K562 (cell line): ENCODE results near the gene NMRK2. TPM values are rescaled to one million over a fixed set of nuclear protein-coding genes. Genes with fewer than 3 reads are reported as not detected.

Source experiments
- ATAC-seq: fragments of 200-7000 bp; cut with Tn5 transposase; 3 replicates; pipeline ENCODE4 v1.9.1; 2020; ENCODE audit warnings: moderate library complexity
- BruUV-seq: library from RNA; stranded (reverse); fragments of 400-500 nt; replicated peaks from 2 replicates; lab custom pipeline; 2021; lab: Mats Ljungman, UMichigan
- CTCF ChIA-PET: fragments of 300-600 bp; formaldehyde crosslinking; extraction: SDS; loops from one replicate; lab custom pipeline; 2021; ENCODE audit warnings: low intra/inter-chr PET ratio; lab: Yijun Ruan, JAX
- POLR2A ChIA-PET: fragments of 300-600, 350-650 bp; sonication (Branson Sonifier 250); formaldehyde crosslinking; extraction: SDS; loops from one replicate; lab custom pipeline; 2021; ENCODE audit warnings: antibody characterized with exemption, inconsistent platforms; lab: Yijun Ruan, JAX
- DNase-seq, 4 experiments: peaks; one replicate each; pipeline versions ENCODE4 v3.0.0 to v3.0.0-alpha.2; 2011 to 2018; ENCODE audit warnings: low spot score in 3 of 4, mixed read lengths in 3 of 4; ENCODE audit errors: extremely low read depth in 1 of 4
- FAIRE-seq: peaks from 2 replicates; lab custom pipeline; 2011; peaks lifted over from hg19 to GRCh38; lab: Jason Lieb, UNC
- H2AFZ ChIP-seq: 2 replicates; pipeline ENCODE4 v1.6.0; 2011; ENCODE audit warnings: low read depth, low read length, control low read depth, inconsistent platforms
- H3K27ac ChIP-seq: fragments of 200-600 bp; 3 replicates; pipeline ENCODE4 v1.8.0; 2011; ENCODE audit warnings: low read depth, mild to moderate bottlenecking, control low read depth, inconsistent platforms, low read length, moderate library complexity, mixed read lengths; ENCODE audit errors: extremely low read depth
- H3K27me3 ChIP-seq, 2 experiments: fragments of 300-600 bp in 1 of 2; 2 replicates in 1 of 2; 3 replicates in 1 of 2; pipeline versions ENCODE4 v1.6.0 to v1.8.0; 2011; ENCODE audit warnings: inconsistent platforms in 2 of 2, low read length in 2 of 2, mild to moderate bottlenecking in 1 of 2, mixed read lengths in 1 of 2, moderate library complexity in 1 of 2; ENCODE audit not compliant: control insufficient read depth in 2 of 2, insufficient read depth in 2 of 2
- H3K36me3 ChIP-seq: fragments of 300-600 bp; 3 replicates; pipeline ENCODE4 v1.8.0; 2011; ENCODE audit warnings: mild to moderate bottlenecking, low read length, inconsistent platforms; ENCODE audit not compliant: control insufficient read depth, insufficient read depth
- H3K4me1 ChIP-seq, 2 experiments: fragments of 200-600 bp in 1 of 2; replicated peaks in 1 of 2; 2 replicates in 1 of 2; 3 replicates in 1 of 2; pipeline versions ENCODE4 v1.5.1 to v1.8.0; 2011; ENCODE audit warnings: inconsistent platforms in 2 of 2, low read length in 2 of 2, mild to moderate bottlenecking in 1 of 2, mixed read lengths in 1 of 2, moderate library complexity in 1 of 2; ENCODE audit not compliant: control insufficient read depth in 2 of 2, insufficient read depth in 2 of 2
- H3K4me2 ChIP-seq: 2 replicates; pipeline ENCODE4 v1.6.1; 2011; ENCODE audit warnings: low read length, control low read depth, inconsistent platforms, mixed read lengths; ENCODE audit not compliant: insufficient read depth
- H3K4me3 ChIP-seq: fragments of 200-600 bp; sonication (generic), shearing (Covaris generic); 2 replicates; pipeline ENCODE4 v1.5.1; 2016; ENCODE audit warnings: control low read depth, inconsistent platforms
- H3K79me2 ChIP-seq: fragments of 200-600 bp; 3 replicates; pipeline ENCODE4 v1.8.0; 2011; ENCODE audit warnings: low read length, inconsistent platforms; ENCODE audit not compliant: control insufficient read depth, insufficient read depth
- H3K9ac ChIP-seq, 2 experiments: 2 replicates each; pipeline versions ENCODE4 v1.6.0 to v1.6.1; 2011; ENCODE audit warnings: low read depth in 2 of 2, low read length in 2 of 2, control low read depth in 1 of 2, inconsistent platforms in 1 of 2, mild to moderate bottlenecking in 1 of 2, mixed read lengths in 1 of 2; ENCODE audit not compliant: insufficient read depth in 1 of 2
- H3K9me1 ChIP-seq: one replicate; pipeline ENCODE4 v1.6.0; 2011; ENCODE audit warnings: inconsistent platforms, mild to moderate bottlenecking, low read length, moderate library complexity; ENCODE audit not compliant: control insufficient read depth, insufficient read depth
- H3K9me3 ChIP-seq: replicated peaks from 2 replicates; pipeline ENCODE4 v1.5.1; 2011; ENCODE audit warnings: low read depth, low read length, inconsistent platforms; ENCODE audit not compliant: control insufficient read depth, insufficient read depth
- H4K20me1 ChIP-seq: replicated peaks from 2 replicates; pipeline ENCODE4 v1.6.1; 2011; ENCODE audit warnings: low read length, inconsistent platforms, mixed read lengths; ENCODE audit not compliant: control insufficient read depth, insufficient read depth
- TCF7L2 ChIP-seq: fragments of 150-350 bp; IDR thresholded peaks from 2 replicates; pipeline ENCODE4 v1.6.1; 2016; ENCODE audit warnings: low read depth, mild to moderate bottlenecking, low read length, moderate library complexity
- ZBTB33 ChIP-seq: sonication (generic); formaldehyde crosslinking; IDR thresholded peaks from 2 replicates; pipeline ENCODE4 v1.8.1; 2023; ENCODE audit warnings: mild to moderate bottlenecking, missing genetic modification reagents
- WGBS: fragments of 100-300 bp; shearing (Covaris generic); methylation state at CpG from one replicate; pipeline ENCODE4 v1.1.6; 2016; ENCODE audit warnings: low coverage, mixed read lengths; ENCODE audit not compliant: insufficient coverage; ENCODE audit errors: missing lambda C conversion rate; 5-methylcytosine and 5-hydroxymethylcytosine counted together
- in situ Hi-C: fragments of 300-500 bp; cut with MboI; formaldehyde crosslinking; loops from 4 replicates; pipeline ENCODE4 v1.15.0; 2018; ENCODE audit warnings: inconsistent platforms, mixed read lengths
- intact Hi-C: fragments of 100-400 bp; cut with micrococcal nuclease; formaldehyde crosslinking; loops from 2 replicates; pipeline ENCODE4 v1.14.2; 2022
- polyA plus RNA-seq, 8 experiments: library from polyadenylated mRNA; depleted of rRNA in 4 of 8; stranded (reverse) in 5 of 8; unstranded in 3 of 8; fragments of >200 nt; fragmentation: Nextera tagmentation in 2 of 8; fragmentation: Illumina TruSeq in 1 of 8; extraction: Ambion mirVana in 2 of 8; extraction: Trizol in 1 of 8; gene quantifications; 2 replicates each; pipeline versions ENCODE4 v1.2.1 to v1.2.3, GENCODE V29; 2011 to 2014; ENCODE audit warnings: inconsistent platforms in 1 of 8, missing spikeins in 1 of 8
- total RNA-seq, 7 experiments: library from RNA; depleted of rRNA in 6 of 7; stranded (reverse); fragments of >200 nt in 6 of 7; fragmentation: Illumina TruSeq in 2 of 7; extraction: Trizol in 2 of 7; gene quantifications; 2 replicates each; pipeline versions ENCODE4 v1.2.1 to v1.2.3, GENCODE V29; 2011 to 2021; ENCODE audit warnings: low replicate concordance in 1 of 7

The NMRK2 gene
- total and polyA plus RNA-seq, 9 of the 15 experiments (the other 6 are each of a cell fraction or from before 2014, with no cell fraction given) = not detected

GRCh38 chr19:3890591-3890990 lies 42.3 kb upstream of the NMRK2 start:
- DNase-seq (no peak), ATAC-seq (no peak), FAIRE-seq (no peak)
- H3K4me1 ChIP-seq = peaks cover 0 to 4% of the 10 kb centered on the region in 2 experiments; a peak in 1 of 5 replicates
- intact Hi-C loops = no loop called here
- CTCF ChIA-PET = no interaction called here
- peak overlapping the region in 1 of 2 experiments; percentile 68; a peak in 1 of 4 replicates for H3K9ac ChIP-seq
- no peak overlapping the region for H3K4me2 ChIP-seq
- H4K20me1 ChIP-seq = no peaks in the 10 kb centered on the region
- TF ChIP-seq ZBTB33 (CRISPR knock-in tag) (0 out of 2 replicates have a peak, but pooled peaks have one; percentile 37), TCF7L2 (no peak)
- no peak overlapping the region for H2AFZ ChIP-seq
- in situ Hi-C loops = no loop called here
- peaks cover 6 to 48% of the 10 kb centered on the region in 2 experiments; a peak in 3 of 5 replicates for H3K27me3 ChIP-seq
- 28% methylated on average over 17 of the region's 17 CpGs for WGBS
- H3K27ac ChIP-seq = no peak overlapping the region
- no TSS peak for BruUV-seq
- H3K79me2 ChIP-seq = no peaks in the 10 kb centered on the region
- no peaks in the 10 kb centered on the region for H3K36me3 ChIP-seq
- no peak overlapping the region for H3K4me3 ChIP-seq
- POLR2A ChIA-PET = interaction anchor here (0.6 to 1.1 kb wide), 3 partner anchors 9 to 55 kb away, joined by 3 read pairs; no protein-coding TSS in a partner anchor
- H3K9me3 ChIP-seq = no peaks in the 10 kb centered on the region
- no peaks in the 10 kb centered on the region for H3K9me1 ChIP-seq
